ENCODE measurements around the gene GIGYF2. TPM values are rescaled to one million over a fixed set of nuclear protein-coding genes. Genes with fewer than 3 reads are reported as not detected.

The GIGYF2 gene
- total RNA-seq, 1 experiment from 2014 or later = 68.3 TPM

GRCh38 chr2:232872826-232873225 is 175.7 kb downstream of the GIGYF2 start:
- in situ Hi-C loops (cut with HindIII; ENCODE audit: low pct_unique_long_range_greater_than_20kb, low sequenced_read_pairs) (no loop called here), intact Hi-C loops (cut with micrococcal nuclease; ENCODE audit: unreplicated experiment) (no loop called here)
- Histone ChIP-seq H3K4me1 (ENCODE audit: control insufficient read depth, insufficient read depth, low read length) (peaks cover 13% of the 10 kb centered on the region), H3K4me3 (ENCODE audit: low read depth in 2 of 2, low read length in 2 of 2) (no peak overlapping the region), H3K36me3 (ENCODE audit: control insufficient read depth, insufficient read depth, low read length) (no peaks in the 10 kb centered on the region), H3K9me3 (ENCODE audit: control insufficient read depth, insufficient read depth, low read depth, low read length) (no peaks in the 10 kb centered on the region), H3K27me3 (ENCODE audit: control insufficient read depth, insufficient read depth, low read length) (no peaks in the 10 kb centered on the region), H3K27ac (ENCODE audit: low read length) (no peak overlapping the region)
- POLR2A ChIA-PET = interaction anchor here (0.6 kb wide), 1 partner anchor 301 kb away, joined by 3 read pairs; no protein-coding TSS in a partner anchor
- no peak for ATAC-seq
- DNase-seq (ENCODE audit: low read depth, low spot score) = no peak
- CTCF ChIA-PET = no interaction called here
- TF ChIP-seq TCF7L2 (IDR thresholded peaks at IDR 0.05; ENCODE audit: low read depth, low read length) (no peak), CTCF (IDR thresholded peaks at IDR 0.05) (no peak), REST (IDR thresholded peaks at IDR 0.05; ENCODE audit: insufficient read depth in 1 of 2, low read depth in 2 of 2, low read length in 1 of 2) (no peak), SIN3A (IDR thresholded peaks at IDR 0.05; ENCODE audit: borderline replicate concordance, insufficient read depth, low read depth, low read length) (no peak), POLR2AphosphoS5 (IDR thresholded peaks at IDR 0.05; ENCODE audit: low read depth, low read length) (no peak)
- BruUV-seq (replicated peaks) = no TSS peak

- Histone ChIP-seq H3K4me1 (ENCODE audit: control insufficient read depth, insufficient read depth, low read length) (peaks cover 14% of the 10 kb centered on the region), H3K9me3 (ENCODE audit: control insufficient read depth, insufficient read depth, low read depth, low read length) (no peaks in the 10 kb centered on the region), H3K4me3 (ENCODE audit: low read depth in 2 of 2, low read length in 2 of 2) (no peak overlapping the region), H3K27ac (ENCODE audit: low read length) (no peak overlapping the region), H3K36me3 (ENCODE audit: control insufficient read depth, insufficient read depth, low read length) (no peaks in the 10 kb centered on the region), H3K27me3 (ENCODE audit: control insufficient read depth, insufficient read depth, low read length) (no peaks in the 10 kb centered on the region)
- POLR2A ChIA-PET = interaction anchor here (0.6 kb wide), 1 partner anchor 300 kb away, joined by 3 read pairs; no protein-coding TSS in a partner anchor
- DNase-seq (ENCODE audit: low read depth, low spot score) = no peak
- BruUV-seq (replicated peaks) = no TSS peak
- TF ChIP-seq POLR2AphosphoS5 (IDR thresholded peaks at IDR 0.05; ENCODE audit: low read depth, low read length) = no peak
- TF ChIP-seq REST (IDR thresholded peaks at IDR 0.05; ENCODE audit: insufficient read depth in 1 of 2, low read depth in 2 of 2, low read length in 1 of 2) = no peak
- TF ChIP-seq SIN3A (IDR thresholded peaks at IDR 0.05; ENCODE audit: borderline replicate concordance, insufficient read depth, low read depth, low read length) = no peak
- TF ChIP-seq TCF7L2 (IDR thresholded peaks at IDR 0.05; ENCODE audit: low read depth, low read length) = no peak
- TF ChIP-seq CTCF (IDR thresholded peaks at IDR 0.05) = no peak
- CTCF ChIA-PET = no interaction called here
- in situ Hi-C loops (cut with HindIII; ENCODE audit: low pct_unique_long_range_greater_than_20kb, low sequenced_read_pairs) = no loop called here
- no peak for ATAC-seq
- intact Hi-C loops (cut with micrococcal nuclease; ENCODE audit: unreplicated experiment) = no loop called here
Observed at GRCh38 chr2:232873292-232873908, 176.3 kb downstream of the GIGYF2 start.
